H1 (cell line): ENCODE data around the gene NOVA1. TPM values are rescaled to one million over a fixed set of nuclear protein-coding genes. Genes with fewer than 3 reads are reported as not detected.

Experiments used
- CTCF ChIA-PET: fragments of 300-600 bp; sonication (Branson Sonifier 250); formaldehyde crosslinking; loops from one replicate; lab custom pipeline; 2021; ENCODE audit not compliant: partially characterized antibody; lab: Charles Lee
- POLR2A ChIA-PET: fragments of 300-600 bp; sonication (Branson Sonifier 250); formaldehyde crosslinking; loops from one replicate; lab custom pipeline; 2021; ENCODE audit warnings: inconsistent platforms; ENCODE audit not compliant: partially characterized antibody; lab: Charles Lee
- DNase-seq, 2 experiments: peaks; one replicate each; pipeline versions ENCODE4 v3.0.0 to v3.0.0-alpha.2; 2010 to 2022; ENCODE audit warnings: low spot score in 2 of 2, low read depth in 1 of 2, mixed read lengths in 1 of 2
- FAIRE-seq: peaks from 2 replicates; lab custom pipeline; 2011; peaks lifted over from hg19 to GRCh38; lab: Jason Lieb, UNC
- H2AFZ ChIP-seq: 2 replicates; pipeline ENCODE4 v1.8.1; 2012; ENCODE audit warnings: low read length, inconsistent platforms
- H2AK5ac ChIP-seq: 2 replicates; pipeline ENCODE4 v1.6.1; 2013; ENCODE audit warnings: low read depth, low read length
- H2BK120ac ChIP-seq: replicated peaks from 2 replicates; pipeline ENCODE3; 2013; ENCODE audit warnings: low read depth, low read length, inconsistent platforms
- H2BK12ac ChIP-seq: 2 replicates; pipeline ENCODE4 v1.6.1; 2013; ENCODE audit warnings: low read depth, low read length
- H2BK15ac ChIP-seq: 2 replicates; pipeline ENCODE4 v1.6.1; 2013; ENCODE audit warnings: low read length
- H2BK20ac ChIP-seq: 2 replicates; pipeline ENCODE4 v1.6.1; 2013; ENCODE audit warnings: low read length
- H2BK5ac ChIP-seq: 2 replicates; pipeline ENCODE4 v1.6.1; 2013; ENCODE audit warnings: low read depth, low read length
- H3K14ac ChIP-seq: 2 replicates; pipeline ENCODE4 v1.6.1; 2013; ENCODE audit warnings: inconsistent platforms; ENCODE audit not compliant: insufficient read length
- H3K18ac ChIP-seq: 2 replicates; pipeline ENCODE4 v1.6.1; 2013; ENCODE audit warnings: low read length; ENCODE audit errors: extremely low read depth
- H3K23ac ChIP-seq: 2 replicates; pipeline ENCODE4 v1.6.1; 2013; ENCODE audit warnings: inconsistent platforms; ENCODE audit not compliant: insufficient read length
- H3K23me2 ChIP-seq: 2 replicates; pipeline ENCODE4 v1.6.1; 2013; ENCODE audit warnings: low read depth, low read length
- H3K27ac ChIP-seq: 2 replicates; pipeline ENCODE4 v1.6.1; 2011; ENCODE audit warnings: low read depth, low read length, inconsistent platforms
- H3K27me3 ChIP-seq, 4 experiments: replicated peaks in 1 of 4; 1 replicate in 1 of 4; 2 replicates in 3 of 4; pipeline versions ENCODE4 v1.6.1 to v1.8.1; 2011 to 2013; ENCODE audit warnings: low read length in 3 of 4, mild to moderate bottlenecking in 3 of 4, inconsistent platforms in 2 of 4, mixed read lengths in 2 of 4, moderate library complexity in 1 of 4; ENCODE audit not compliant: control insufficient read depth in 3 of 4, insufficient read depth in 3 of 4; ENCODE audit errors: extremely low read depth in 1 of 4
- H3K36me3 ChIP-seq, 4 experiments: 2 replicates each; pipeline versions ENCODE4 v1.6.1 to v1.8.1; 2011 to 2013; ENCODE audit warnings: mild to moderate bottlenecking in 4 of 4, low read length in 3 of 4, moderate library complexity in 2 of 4, control low read depth in 1 of 4, inconsistent platforms in 1 of 4; ENCODE audit not compliant: insufficient read depth in 4 of 4, control insufficient read depth in 2 of 4
- H3K4ac ChIP-seq: replicated peaks from 2 replicates; pipeline ENCODE3; 2013; ENCODE audit warnings: low read length, low read depth, mixed read lengths, inconsistent platforms; ENCODE audit not compliant: insufficient read length
- H3K4me1 ChIP-seq, 4 experiments: replicated peaks in 1 of 4; 1 replicate in 1 of 4; 2 replicates in 3 of 4; pipeline versions ENCODE4 v1.6.1 to v1.8.1; 2011 to 2013; ENCODE audit warnings: low read length in 3 of 4, inconsistent platforms in 2 of 4, mixed read lengths in 1 of 4; ENCODE audit not compliant: insufficient read depth in 4 of 4, control insufficient read depth in 3 of 4
- H3K4me2 ChIP-seq, 2 experiments: 2 replicates each; pipeline versions ENCODE4 v1.6.1 to v1.8.1; 2011 to 2013; ENCODE audit warnings: low read depth in 2 of 2, low read length in 2 of 2, control low read depth in 1 of 2, inconsistent platforms in 1 of 2, mild to moderate bottlenecking in 1 of 2; ENCODE audit not compliant: insufficient read depth in 1 of 2
- H3K4me3 ChIP-seq, 4 experiments: fragments of 200-600, 300-600 bp in 1 of 4; sonication (generic), shearing (Covaris generic), sonication (Bioruptor Twin) in 1 of 4; 2 replicates each; pipeline versions ENCODE4 v1.5.1 to v1.8.1; 2011 to 2016; ENCODE audit warnings: low read length in 4 of 4, low read depth in 3 of 4, control low read depth in 2 of 4, inconsistent platforms in 2 of 4, mild to moderate bottlenecking in 2 of 4, mixed read lengths in 1 of 4, moderate library complexity in 1 of 4; ENCODE audit not compliant: insufficient read depth in 2 of 4; ENCODE audit errors: extremely low read depth in 1 of 4
- H3K56ac ChIP-seq: replicated peaks from 2 replicates; pipeline ENCODE3; 2013; ENCODE audit warnings: low read depth, mild to moderate bottlenecking, mixed read lengths, low read length, inconsistent platforms; ENCODE audit not compliant: insufficient read length
- H3K79me1 ChIP-seq: 2 replicates; pipeline ENCODE4 v1.6.1; 2013; ENCODE audit warnings: low read depth, low read length, control low read depth
- H3K79me2 ChIP-seq, 2 experiments: 2 replicates each; pipeline versions ENCODE4 v1.6.1 to v1.8.1; 2012 to 2013; ENCODE audit warnings: low read length in 2 of 2, mild to moderate bottlenecking in 2 of 2, inconsistent platforms in 1 of 2; ENCODE audit not compliant: insufficient read depth in 2 of 2, control insufficient read depth in 1 of 2
- H3K9ac ChIP-seq, 4 experiments: replicated peaks in 1 of 4; 1 replicate in 1 of 4; 2 replicates in 3 of 4; pipeline versions ENCODE4 v1.6.1 to v1.8.1; 2011 to 2013; ENCODE audit warnings: low read depth in 3 of 4, low read length in 3 of 4, control low read depth in 2 of 4, mild to moderate bottlenecking in 2 of 4, moderate library complexity in 2 of 4, inconsistent platforms in 1 of 4; ENCODE audit errors: extremely low read depth in 1 of 4
- H3K9me3 ChIP-seq, 2 experiments: 2 replicates each; pipeline versions ENCODE4 v1.6.1 to v1.8.1; 2012 to 2013; ENCODE audit warnings: mild to moderate bottlenecking in 2 of 2, moderate library complexity in 2 of 2, control low read depth in 1 of 2, inconsistent platforms in 1 of 2, low read depth in 1 of 2, low read length in 1 of 2, mixed read lengths in 1 of 2; ENCODE audit not compliant: insufficient read depth in 2 of 2
- H4K20me1 ChIP-seq, 2 experiments: replicated peaks in 1 of 2; 2 replicates each; pipeline versions ENCODE3 to v1.8.1; 2011 to 2013; ENCODE audit warnings: inconsistent platforms in 2 of 2, low read length in 2 of 2, mild to moderate bottlenecking in 1 of 2; ENCODE audit not compliant: insufficient read depth in 2 of 2, control insufficient read depth in 1 of 2
- H4K5ac ChIP-seq: 2 replicates; pipeline ENCODE4 v1.6.1; 2013; ENCODE audit warnings: low read length, low read depth, mixed read lengths, inconsistent platforms; ENCODE audit not compliant: insufficient read length
- H4K8ac ChIP-seq: 2 replicates; pipeline ENCODE4 v1.8.0; 2013; ENCODE audit warnings: mild to moderate bottlenecking, moderate library complexity, low read length, inconsistent platforms; ENCODE audit not compliant: insufficient read depth; ENCODE audit errors: extremely low read depth
- H4K91ac ChIP-seq: replicated peaks from 2 replicates; pipeline ENCODE3; 2013; ENCODE audit warnings: low read length, mixed read lengths, inconsistent platforms; ENCODE audit not compliant: insufficient read length
- BCL11A ChIP-seq, 2 experiments: IDR thresholded peaks; one replicate each; pipeline ENCODE4 v1.6.1; 2011; ENCODE audit warnings: low read depth in 2 of 2, low read length in 2 of 2, mild to moderate bottlenecking in 2 of 2
- E2F6 ChIP-seq: IDR thresholded peaks from 2 replicates; pipeline ENCODE4 v1.6.1; 2012; ENCODE audit warnings: inconsistent platforms
- EGR1 ChIP-seq: IDR thresholded peaks from 2 replicates; pipeline ENCODE4 v1.6.1; 2011; ENCODE audit warnings: low read depth, low read length, borderline replicate concordance
- FOSL1 ChIP-seq: IDR thresholded peaks from 2 replicates; pipeline ENCODE4 v1.6.1; 2011; ENCODE audit warnings: mild to moderate bottlenecking, low read depth, low read length, moderate library complexity; ENCODE audit not compliant: insufficient read depth
- MAFK ChIP-seq: IDR thresholded peaks from 2 replicates; pipeline ENCODE4 v1.6.1; 2012; ENCODE audit warnings: low read depth, mild to moderate bottlenecking, improper control_type of control experiment, low read length
- NANOG ChIP-seq: IDR thresholded peaks from 2 replicates; pipeline ENCODE4 v1.6.1; 2011; ENCODE audit warnings: low read length, low read depth, mild to moderate bottlenecking, inconsistent platforms; ENCODE audit not compliant: insufficient read depth, poor library complexity, severe bottlenecking
- RBBP5 ChIP-seq: IDR thresholded peaks from 2 replicates; pipeline ENCODE4 v1.7.1; 2012; ENCODE audit warnings: low read depth, mild to moderate bottlenecking, inconsistent platforms, low read length, moderate library complexity, borderline replicate concordance
- TCF12 ChIP-seq: IDR thresholded peaks from 2 replicates; pipeline ENCODE4 v1.6.1; 2011; ENCODE audit warnings: low read depth, mild to moderate bottlenecking, low read length
- whole genome bisulfite sequencing, 2 experiments: shearing (Covaris generic) in 1 of 2; methylation state at CpG; one replicate each; pipeline versions ENCODE4 v1.1.6 to v1.1.7; 2013 to 2015; ENCODE audit warnings: low lambda C conversion rate in 2 of 2, mixed read lengths in 2 of 2, inconsistent platforms in 1 of 2, low coverage in 1 of 2, missing lambda C conversion rate in 1 of 2; ENCODE audit not compliant: insufficient replicate concordance in 2 of 2, insufficient coverage in 1 of 2, insufficient read length in 1 of 2; ENCODE audit errors: extremely low coverage in 1 of 2, missing lambda C conversion rate in 1 of 2; 5-methylcytosine and 5-hydroxymethylcytosine counted together
- polyA plus RNA-seq, 7 experiments: library from polyadenylated mRNA; depleted of rRNA in 3 of 7; stranded (reverse) in 5 of 7; unstranded in 2 of 7; fragments of >200 nt in 5 of 7; fragments of 200-250 nt in 2 of 7; gene quantifications; 1 replicate in 5 of 7; 2 replicates in 1 of 7; 4 replicates in 1 of 7; pipeline versions ENCODE4 v1.2.1 to v1.2.3, GENCODE V29; 2011 to 2013; ENCODE audit warnings: missing spikeins in 2 of 7, mixed read lengths in 2 of 7
- total RNA-seq: library from RNA; stranded (reverse); fragmentation: NEBNext Ultra II Directional; extraction: Animal tissue kit (Norgen Biotek cat#: 25700); gene quantifications from 2 replicates; pipeline ENCODE4 v1.2.1, GENCODE V29; 2021

The NOVA1 gene
- total and polyA plus RNA-seq, 2 of the 8 experiments (the other 6 are each of a cell fraction or from before 2014, with no cell fraction given) = 6.8 to 12.7 TPM

- no peaks in the 10 kb centered on the region for H3K79me1 ChIP-seq
- no peak overlapping the region for H3K4me3 ChIP-seq
- no peak overlapping the region for H3K27ac ChIP-seq
- no peak overlapping the region for H3K14ac ChIP-seq
- no peak overlapping the region for H2AK5ac ChIP-seq
- H3K56ac ChIP-seq = no peak overlapping the region
- H3K36me3 ChIP-seq = no peaks in the 10 kb centered on the region
- no peak for FAIRE-seq
- TF ChIP-seq MAFK (0 out of 2 replicates have a peak, but pooled peaks have one; percentile 7), TCF12 (no peak), RBBP5 (no peak), BCL11A (IDR thresholded peaks at IDR 0.05; ENCODE audit: low read depth in 2 of 2, low read length in 2 of 2) (no peak), FOSL1 (no peak), E2F6 (no peak), NANOG (no peak), EGR1 (no peak)
- TF ChIP-seq, all 59 proteins: peak for 1
- H2BK12ac ChIP-seq = no peak overlapping the region
- H2BK15ac ChIP-seq = no peak overlapping the region
- H2BK20ac ChIP-seq = no peak overlapping the region
- H3K4me1 ChIP-seq = no peaks in the 10 kb centered on the region
- H3K4ac ChIP-seq = no peak overlapping the region
- no peaks in the 10 kb centered on the region for H3K23me2 ChIP-seq
- H3K4me2 ChIP-seq = no peak overlapping the region
- CTCF ChIA-PET = no interaction called here
- POLR2A ChIA-PET = no interaction called here
- 95% methylated on average over 3 of the region's 3 CpGs; no CpG with 5 or more reads in 1 of the 2 experiments for WGBS, 2 experiments
- no peak overlapping the region for H4K91ac ChIP-seq
- H3K79me2 ChIP-seq = no peaks in the 10 kb centered on the region
- no peak overlapping the region for H2BK5ac ChIP-seq
- no peaks in the 10 kb centered on the region for H3K9me3 ChIP-seq
- H3K9ac ChIP-seq = no peak overlapping the region
- no peak overlapping the region for H2AFZ ChIP-seq
- DNase-seq = no peak
- no peak overlapping the region for H3K23ac ChIP-seq
- no peak overlapping the region for H4K8ac ChIP-seq
- H4K20me1 ChIP-seq = no peaks in the 10 kb centered on the region
- no peaks in the 10 kb centered on the region for H3K27me3 ChIP-seq
- H3K18ac ChIP-seq = no peak overlapping the region
- H2BK120ac ChIP-seq = no peak overlapping the region
- H4K5ac ChIP-seq = no peak overlapping the region
These were observed 110.9 kb downstream of the NOVA1 start for GRCh38 chr14:26486922-26487321.
